CD4-positive, alpha-beta T cell (primary cell): ENCODE data around the gene VENTX. TPM values are rescaled to one million over a fixed set of nuclear protein-coding genes. Genes with fewer than 3 reads are reported as not detected.

ENCODE experiments used
- ATAC-seq: fragments of 200-7000 bp; cut with Tn5 transposase; one replicate; pipeline ENCODE4 v1.10.0; 2022; ENCODE audit warnings: mild to moderate bottlenecking; ENCODE audit not compliant: poor library complexity
- CTCF ChIA-PET: fragments of 350-600 bp; sonication (Branson Sonifier 250); formaldehyde crosslinking; loops from one replicate; lab custom pipeline; 2021; ENCODE audit warnings: antibody characterized with exemption, inconsistent platforms; lab: Charles Lee
- POLR2A ChIA-PET: fragments of 350-600 bp; sonication (Branson Sonifier 250); formaldehyde crosslinking; loops from one replicate; lab custom pipeline; 2021; ENCODE audit warnings: antibody characterized with exemption, inconsistent platforms; lab: Charles Lee
- DNase-seq, 14 experiments: peaks; one replicate each; pipeline ENCODE4 v3.0.0-alpha.2; 2013 to 2020; ENCODE audit warnings: mixed read lengths in 2 of 14
- H3K27ac ChIP-seq, 2 donors: one replicate each; pipeline versions ENCODE4 v1.5.1 to v1.7.0; 2013; ENCODE audit warnings: low read length in 2 of 2, low read depth in 1 of 2, mild to moderate bottlenecking in 1 of 2
- H3K27me3 ChIP-seq, 2 experiments: 1 replicate in 1 of 2; 2 replicates in 1 of 2; pipeline versions ENCODE4 v1.6.1 to v1.7.0; 2013; ENCODE audit warnings: low read length in 2 of 2, control low read depth in 1 of 2, mild to moderate bottlenecking in 1 of 2, moderate library complexity in 1 of 2; ENCODE audit not compliant: insufficient read depth in 2 of 2, control insufficient read depth in 1 of 2
- H3K36me3 ChIP-seq: one replicate; pipeline ENCODE4 v1.6.1; 2013; ENCODE audit warnings: low read length, control low read depth; ENCODE audit not compliant: insufficient read depth
- H3K4me1 ChIP-seq: one replicate; pipeline ENCODE4 v1.6.1; 2013; ENCODE audit warnings: low read length, control low read depth; ENCODE audit not compliant: insufficient read depth
- H3K4me3 ChIP-seq: one replicate; pipeline ENCODE4 v1.5.1; 2013; ENCODE audit warnings: mild to moderate bottlenecking, low read length, moderate library complexity
- H3K9me3 ChIP-seq, 2 experiments: 1 replicate in 1 of 2; 2 replicates in 1 of 2; pipeline versions ENCODE4 v1.6.1 to v1.7.0; 2013; ENCODE audit warnings: low read length in 2 of 2, mild to moderate bottlenecking in 2 of 2, control low read depth in 1 of 2, moderate library complexity in 1 of 2; ENCODE audit not compliant: control insufficient read depth in 1 of 2, insufficient read depth in 1 of 2
- H3K27ac Mint-ChIP-seq: one replicate; pipeline ENCODE4 v1.8.0; 2020; ENCODE audit warnings: mixed read lengths
- H3K27me3 Mint-ChIP-seq: one replicate; pipeline ENCODE4 v1.8.0; 2021; ENCODE audit warnings: mixed read lengths
- H3K36me3 Mint-ChIP-seq: one replicate; pipeline ENCODE4 v1.8.0; 2021; ENCODE audit warnings: low read depth, mixed read lengths
- H3K4me1 Mint-ChIP-seq: one replicate; pipeline ENCODE4 v1.8.0; 2021; ENCODE audit warnings: low read depth, mixed read lengths
- H3K4me3 Mint-ChIP-seq: one replicate; pipeline ENCODE4 v1.8.0; 2020; ENCODE audit warnings: mild to moderate bottlenecking, mixed read lengths
- H3K9me3 Mint-ChIP-seq: one replicate; pipeline ENCODE4 v1.8.0; 2020; ENCODE audit warnings: mixed read lengths
- intact Hi-C, 2 experiments: fragments of 100-400 bp; cut with DNase I in 1 of 2; cut with micrococcal nuclease in 1 of 2; formaldehyde crosslinking; loops; one replicate each; pipeline versions ENCODE4 v1.15.1 to v1.9.0; 2023 to 2025; cut with DNase I, micrococcal nuclease
- total RNA-seq, 174 experiments: library from RNA in 2 of 174; stranded (reverse) in 2 of 174; gene quantifications; one replicate each; pipeline ENCODE4 v1.2.3 and lab custom pipeline; 2021 to 2026
- TF ChIP-seq, protein P1 (sequence below): fragments of 200-600 bp; IDR thresholded peaks from one replicate; pipeline ENCODE4 v1.8.0; 2022; ENCODE audit warnings: antibody characterized with exemption, mild to moderate bottlenecking

Gene VENTX
- total RNA-seq, 2 experiments from 2014 or later: 0.11 to 0.14 TPM

DNA sequence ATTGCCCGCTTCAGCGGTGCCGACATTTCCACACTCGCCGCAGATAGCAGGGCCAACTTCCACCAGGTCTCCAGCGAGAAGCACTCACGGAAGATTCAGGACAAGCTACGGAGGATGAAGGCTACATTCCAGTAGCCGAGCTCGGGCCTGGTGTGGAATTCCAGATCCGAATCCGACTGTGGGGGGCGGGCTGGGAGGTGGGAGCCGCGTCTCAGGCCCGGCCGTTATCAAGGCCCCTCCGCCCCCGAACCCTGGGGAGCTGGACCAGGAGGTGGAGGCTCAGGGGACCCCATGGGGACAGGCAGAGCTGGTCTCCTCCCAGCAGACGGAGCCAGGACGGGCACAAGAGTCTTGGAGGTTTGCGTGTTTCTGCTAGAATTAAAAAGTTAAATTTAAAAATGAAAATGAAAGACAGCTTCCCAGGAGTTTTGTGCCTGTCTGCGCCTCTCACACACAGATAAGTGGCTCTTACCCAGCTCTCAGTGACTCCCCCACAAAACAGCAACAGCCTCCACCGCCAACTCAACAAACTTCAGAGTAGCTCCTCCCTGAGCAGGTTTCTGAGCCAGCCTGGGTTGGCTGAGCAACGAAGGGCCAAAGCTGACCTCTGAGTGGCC, 12.8 kb upstream of the VENTX start:
- Mint-ChIP-seq H3K27me3 (peaks cover 53% of the 10 kb centered on the region), H3K27ac (no peak overlapping the region), H3K9me3 (no peaks in the 10 kb centered on the region), H3K4me3 (no peak overlapping the region), H3K4me1 (peaks cover 17% of the 10 kb centered on the region), H3K36me3 (no peaks in the 10 kb centered on the region)
- ATAC-seq (no peak), DNase-seq (no peak)
- no peaks in the 10 kb centered on the region for H3K36me3 ChIP-seq
- ChIA-PET POLR2A (no interaction called here), CTCF (no interaction called here)
- no peak overlapping the region for H3K4me3 ChIP-seq
- peaks cover 25 to 27% of the 10 kb centered on the region in 2 experiments for H3K27me3 ChIP-seq
- H3K27ac ChIP-seq: no peak overlapping the region
- peaks cover 14% of the 10 kb centered on the region for H3K4me1 ChIP-seq
- intact Hi-C loops: loop anchor here in 1 of 2 experiments (5.0 kb wide), 1 partner anchor 78 kb away; no protein-coding TSS in a partner anchor
- H3K9me3 ChIP-seq: peaks cover 0 to 19% of the 10 kb centered on the region in 2 experiments
- TF ChIP-seq, protein P1, sequence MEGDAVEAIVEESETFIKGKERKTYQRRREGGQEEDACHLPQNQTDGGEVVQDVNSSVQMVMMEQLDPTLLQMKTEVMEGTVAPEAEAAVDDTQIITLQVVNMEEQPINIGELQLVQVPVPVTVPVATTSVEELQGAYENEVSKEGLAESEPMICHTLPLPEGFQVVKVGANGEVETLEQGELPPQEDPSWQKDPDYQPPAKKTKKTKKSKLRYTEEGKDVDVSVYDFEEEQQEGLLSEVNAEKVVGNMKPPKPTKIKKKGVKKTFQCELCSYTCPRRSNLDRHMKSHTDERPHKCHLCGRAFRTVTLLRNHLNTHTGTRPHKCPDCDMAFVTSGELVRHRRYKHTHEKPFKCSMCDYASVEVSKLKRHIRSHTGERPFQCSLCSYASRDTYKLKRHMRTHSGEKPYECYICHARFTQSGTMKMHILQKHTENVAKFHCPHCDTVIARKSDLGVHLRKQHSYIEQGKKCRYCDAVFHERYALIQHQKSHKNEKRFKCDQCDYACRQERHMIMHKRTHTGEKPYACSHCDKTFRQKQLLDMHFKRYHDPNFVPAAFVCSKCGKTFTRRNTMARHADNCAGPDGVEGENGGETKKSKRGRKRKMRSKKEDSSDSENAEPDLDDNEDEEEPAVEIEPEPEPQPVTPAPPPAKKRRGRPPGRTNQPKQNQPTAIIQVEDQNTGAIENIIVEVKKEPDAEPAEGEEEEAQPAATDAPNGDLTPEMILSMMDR: no peak

DNA sequence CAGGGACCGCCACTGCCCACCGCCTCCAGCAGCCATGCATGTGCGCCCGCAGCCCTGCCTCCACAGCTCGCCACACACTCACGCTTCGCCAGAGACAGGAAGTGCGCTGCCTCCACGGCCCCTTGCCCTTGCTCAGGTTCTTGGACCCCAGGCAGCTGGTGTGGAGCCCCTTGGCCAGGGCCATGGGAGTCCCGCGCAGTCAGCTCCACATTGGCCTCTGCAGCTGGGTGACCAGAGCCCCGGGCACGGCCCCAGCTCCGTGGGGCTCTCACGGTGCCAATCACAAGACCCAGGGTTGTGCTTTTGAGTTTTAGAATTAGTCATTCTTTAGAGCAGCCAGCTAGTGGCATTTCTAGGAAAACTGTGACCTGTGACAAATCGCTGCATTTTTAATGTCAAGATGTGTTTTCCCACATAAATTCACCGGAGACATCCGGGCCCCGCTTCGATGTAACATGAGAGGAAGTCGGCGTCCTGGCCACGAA, 11.9 kb upstream of the VENTX start:
- peaks cover 17% of the 10 kb centered on the region for H3K4me1 Mint-ChIP-seq
- no peak overlapping the region for H3K4me3 Mint-ChIP-seq
- ATAC-seq: no peak
- ChIA-PET CTCF (interaction anchor here (1.4 kb wide), 1 partner anchor 32 kb away, joined by 4 read pairs; no protein-coding TSS in a partner anchor), POLR2A (no interaction called here)
- no peak overlapping the region for H3K27ac Mint-ChIP-seq
- H3K36me3 Mint-ChIP-seq: no peaks in the 10 kb centered on the region
- H3K4me1 ChIP-seq: peaks cover 14% of the 10 kb centered on the region
- no peak overlapping the region for H3K4me3 ChIP-seq
- no peak for DNase-seq
- TF ChIP-seq, protein P1: no peak
- no peaks in the 10 kb centered on the region for H3K9me3 Mint-ChIP-seq
- H3K9me3 ChIP-seq: peaks cover 0 to 19% of the 10 kb centered on the region in 2 experiments
- no peaks in the 10 kb centered on the region for H3K36me3 ChIP-seq
- intact Hi-C loops: loop anchor here in 1 of 2 experiments (5.0 kb wide), 1 partner anchor 78 kb away; no protein-coding TSS in a partner anchor
- H3K27me3 Mint-ChIP-seq: peaks cover 53% of the 10 kb centered on the region
- peaks cover 25 to 27% of the 10 kb centered on the region in 2 experiments for H3K27me3 ChIP-seq
- H3K27ac ChIP-seq: no peak overlapping the region

DNA sequence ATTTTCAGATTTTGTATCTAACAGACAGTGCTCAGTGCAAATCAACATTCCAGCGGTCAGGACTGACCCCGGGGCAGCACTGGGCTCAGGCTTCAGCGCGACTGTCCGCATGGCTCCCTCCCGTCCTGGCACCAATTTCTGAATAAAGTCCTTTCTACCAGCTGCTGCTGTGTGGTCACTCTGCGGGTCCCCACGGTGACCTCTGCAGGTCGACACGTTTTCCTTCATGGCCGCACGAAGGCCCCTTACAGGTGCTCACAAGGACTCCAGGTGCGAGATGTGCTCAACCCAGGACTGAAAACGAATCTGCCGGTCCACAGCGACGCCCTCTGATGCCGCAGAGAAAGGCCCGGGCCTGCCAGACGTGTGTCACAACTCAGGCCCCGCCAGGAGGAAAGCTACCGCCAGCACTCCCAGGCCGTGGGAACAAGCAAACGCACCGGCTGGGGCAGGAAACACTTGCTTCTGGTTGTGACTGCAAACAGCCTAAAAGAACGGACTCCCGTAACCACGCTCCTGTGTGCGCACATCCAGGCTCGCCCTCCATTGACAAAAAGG, 11.3 kb upstream of the VENTX start:
- H3K4me3 ChIP-seq: no peak overlapping the region
- peaks cover 26 to 30% of the 10 kb centered on the region in 2 experiments for H3K27me3 ChIP-seq
- ChIA-PET CTCF (interaction anchor here (1.4 kb wide), 1 partner anchor 32 kb away, joined by 4 read pairs; no protein-coding TSS in a partner anchor), POLR2A (no interaction called here)
- ATAC-seq: peak; percentile 55
- peaks cover 51% of the 10 kb centered on the region for H3K27me3 Mint-ChIP-seq
- intact Hi-C loops: loop anchor here in 1 of 2 experiments (5.0 kb wide), 1 partner anchor 79 kb away; no protein-coding TSS in a partner anchor
- DNase-seq: peak in 2 of 14 experiments; percentile 32 to 33
- H3K27ac ChIP-seq: no peak overlapping the region
- H3K36me3 ChIP-seq: no peaks in the 10 kb centered on the region
- peaks cover 0 to 18% of the 10 kb centered on the region in 2 experiments for H3K9me3 ChIP-seq
- peaks cover 17% of the 10 kb centered on the region for H3K4me1 Mint-ChIP-seq
- TF ChIP-seq, protein P1: no peak
- peaks cover 17% of the 10 kb centered on the region for H3K4me1 ChIP-seq
- H3K27ac Mint-ChIP-seq: no peak overlapping the region
- no peaks in the 10 kb centered on the region for H3K36me3 Mint-ChIP-seq
- no peak overlapping the region for H3K4me3 Mint-ChIP-seq
- H3K9me3 Mint-ChIP-seq: no peaks in the 10 kb centered on the region
